Activated T-cell treated with anti-CD3 and anti-CD28 coated beads, Interleukin-2, amount 50 U/mL, for 4 hours (primary cell): ENCODE measurements around the gene ZNF724. TPM values are rescaled to one million over a fixed set of nuclear protein-coding genes. Genes with fewer than 3 reads are reported as not detected.

Source experiments
- total RNA-seq, 3 donors: library from RNA; stranded (reverse); gene quantifications; one replicate each; pipeline ENCODE4 v1.2.1, GENCODE V29; 2021

Gene ZNF724
- total RNA-seq, 3 donors from 2014 or later = 5.1 to 6.3 (median 5.7) TPM

Other genes with a start within 250 kb of the ZNF724 start
- gene ZNF728, start 247.2 kb downstream of the ZNF724 start, total RNA-seq = not detected
- gene ZNF730, start 133.4 kb downstream of the ZNF724 start, total RNA-seq = under 1 TPM; 0.11 to 0.58 (median 0.50) TPM
- 10 to 100 TPM; 16.9 to 26.5 (median 25.1) TPM for gene ZNF91, start 145.1 kb upstream of the ZNF724 start, total RNA-seq